Epithelial cell of esophagus (primary cell): ENCODE data around the gene BCL2L15.
A peak's percentile ranks its signal among the peaks of the same experiment; 100 is the strongest.

Source experiments
- DNase-seq: peaks from one replicate; pipeline ENCODE4 v3.0.0; 2010; ENCODE audit warnings: low read depth
- H3K4me3 ChIP-seq: 2 replicates; pipeline ENCODE4 v1.5.1; 2011; ENCODE audit warnings: mild to moderate bottlenecking, low read length, control low read depth
- TF ChIP-seq, protein P1 (sequence below): IDR thresholded peaks from 2 replicates; pipeline ENCODE4 v1.5.1; 2011; ENCODE audit warnings: low read depth, mild to moderate bottlenecking, low read length, control low read depth, inconsistent platforms; ENCODE audit not compliant: insufficient read depth; ENCODE audit errors: missing control alignments

The BCL2L15 gene

DNA sequence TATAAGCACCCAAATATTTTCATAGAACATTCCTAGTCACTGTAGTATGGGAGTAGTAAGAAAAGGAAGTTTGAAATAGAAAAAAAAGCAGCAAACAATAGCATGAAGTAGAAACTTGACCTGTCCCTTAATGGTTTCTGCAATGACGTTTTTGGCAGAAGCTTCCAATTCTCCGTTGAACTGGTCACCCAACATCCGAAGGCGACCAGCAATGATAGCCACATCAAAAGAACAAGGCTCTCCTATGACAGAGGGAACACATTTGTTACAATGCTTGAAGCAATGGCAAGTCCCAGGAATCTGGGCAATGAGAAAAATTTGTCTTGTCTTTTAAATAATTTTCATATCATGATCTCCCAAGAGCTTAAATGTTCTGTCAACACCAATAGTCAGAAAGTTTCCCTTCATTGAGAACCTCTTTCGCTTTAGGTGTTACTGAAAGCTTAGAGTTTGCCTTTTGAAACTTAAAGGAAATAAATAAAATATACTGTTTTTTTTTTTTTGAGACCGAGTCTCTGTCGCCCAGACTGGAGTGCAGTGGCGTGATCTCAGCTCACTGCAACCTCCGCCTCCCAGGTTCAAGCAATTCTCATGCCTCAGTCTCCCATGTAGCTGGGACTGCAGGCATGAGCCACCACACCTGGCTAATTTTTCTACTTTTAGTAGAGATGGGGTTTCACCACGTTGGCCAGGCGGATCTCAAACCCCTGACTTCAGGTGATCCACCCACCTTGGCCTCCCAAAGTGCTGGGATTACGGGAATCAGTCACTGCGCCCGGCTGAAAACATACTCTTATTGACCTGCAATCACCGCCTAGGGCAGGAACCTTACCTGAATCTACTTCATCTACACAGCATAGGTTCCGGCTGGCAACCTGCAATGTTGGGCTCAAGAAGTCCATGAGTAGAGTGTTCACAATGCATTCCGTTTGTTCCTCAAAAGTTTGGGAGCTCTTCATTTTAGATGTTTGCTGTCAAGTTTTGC is 672 bp downstream of the BCL2L15 start:
- DNase-seq, result no peak
- no peak overlapping the region for H3K4me3 ChIP-seq

DNA sequence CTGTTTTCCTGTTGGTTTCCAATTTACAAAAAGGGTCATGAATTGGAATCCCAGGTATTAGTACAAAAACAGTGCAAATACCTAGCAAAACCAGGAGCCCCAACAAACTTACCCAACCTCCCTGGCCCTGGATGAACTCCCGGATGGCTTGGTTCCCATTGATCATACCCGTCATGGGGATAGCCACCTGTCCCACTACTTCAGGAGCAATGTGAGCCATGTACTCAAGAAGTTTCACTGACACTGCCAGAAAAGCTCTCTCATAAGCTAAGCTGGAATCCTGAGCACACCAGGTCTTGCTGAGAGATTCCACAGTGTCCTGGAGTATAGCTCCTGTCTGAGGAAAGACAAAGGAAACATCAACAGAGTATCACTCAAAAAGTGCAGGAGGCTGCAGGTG is 5.7 kb downstream of the BCL2L15 start:
- DNase-seq, result no peak
- TF ChIP-seq, protein P1, sequence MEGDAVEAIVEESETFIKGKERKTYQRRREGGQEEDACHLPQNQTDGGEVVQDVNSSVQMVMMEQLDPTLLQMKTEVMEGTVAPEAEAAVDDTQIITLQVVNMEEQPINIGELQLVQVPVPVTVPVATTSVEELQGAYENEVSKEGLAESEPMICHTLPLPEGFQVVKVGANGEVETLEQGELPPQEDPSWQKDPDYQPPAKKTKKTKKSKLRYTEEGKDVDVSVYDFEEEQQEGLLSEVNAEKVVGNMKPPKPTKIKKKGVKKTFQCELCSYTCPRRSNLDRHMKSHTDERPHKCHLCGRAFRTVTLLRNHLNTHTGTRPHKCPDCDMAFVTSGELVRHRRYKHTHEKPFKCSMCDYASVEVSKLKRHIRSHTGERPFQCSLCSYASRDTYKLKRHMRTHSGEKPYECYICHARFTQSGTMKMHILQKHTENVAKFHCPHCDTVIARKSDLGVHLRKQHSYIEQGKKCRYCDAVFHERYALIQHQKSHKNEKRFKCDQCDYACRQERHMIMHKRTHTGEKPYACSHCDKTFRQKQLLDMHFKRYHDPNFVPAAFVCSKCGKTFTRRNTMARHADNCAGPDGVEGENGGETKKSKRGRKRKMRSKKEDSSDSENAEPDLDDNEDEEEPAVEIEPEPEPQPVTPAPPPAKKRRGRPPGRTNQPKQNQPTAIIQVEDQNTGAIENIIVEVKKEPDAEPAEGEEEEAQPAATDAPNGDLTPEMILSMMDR, result no peak
- no peak overlapping the region for H3K4me3 ChIP-seq

More for the DNA sequence above, 672 bp downstream of the BCL2L15 start:
- TF ChIP-seq, protein P1, result no peak

DNA sequence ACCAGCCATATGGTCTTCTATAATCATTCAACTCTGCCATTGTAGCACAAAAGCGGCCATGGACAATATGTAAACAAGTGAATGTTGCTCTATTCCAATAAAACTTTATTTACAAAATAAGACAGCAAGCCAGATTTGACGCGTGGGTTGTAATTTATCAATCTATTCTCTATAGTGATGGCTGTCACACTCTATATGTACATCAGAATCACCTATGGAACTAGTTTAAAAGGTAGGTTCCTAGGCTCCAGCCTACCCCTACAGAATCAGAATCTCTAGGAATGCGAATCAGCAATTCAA is 7.7 kb downstream of the BCL2L15 start:
- no peak overlapping the region for H3K4me3 ChIP-seq
- DNase-seq, result no peak
- TF ChIP-seq, protein P1, result no peak

DNA sequence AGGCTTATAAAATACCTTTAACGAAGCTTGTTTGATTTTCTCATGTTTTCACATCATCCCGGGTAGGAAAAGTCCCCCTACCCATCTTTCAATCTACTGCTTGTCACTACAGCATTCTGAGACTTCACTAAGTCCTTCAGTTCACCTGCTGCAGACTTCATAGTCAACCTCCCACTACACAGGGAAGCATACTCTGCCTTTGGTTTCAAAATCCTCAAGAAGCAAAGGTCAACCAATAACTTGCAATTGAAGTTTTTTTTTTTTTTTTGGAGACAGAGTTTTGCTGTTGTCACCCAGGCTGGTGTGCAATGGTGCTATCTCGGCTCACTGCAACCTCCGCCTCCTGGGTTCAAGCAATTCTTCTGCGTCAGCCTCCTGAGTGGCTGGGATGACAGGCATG is 11.2 kb downstream of the BCL2L15 start:
- H3K4me3 ChIP-seq, result no peak overlapping the region
- DNase-seq, result no peak
- TF ChIP-seq, protein P1, result no peak

DNA sequence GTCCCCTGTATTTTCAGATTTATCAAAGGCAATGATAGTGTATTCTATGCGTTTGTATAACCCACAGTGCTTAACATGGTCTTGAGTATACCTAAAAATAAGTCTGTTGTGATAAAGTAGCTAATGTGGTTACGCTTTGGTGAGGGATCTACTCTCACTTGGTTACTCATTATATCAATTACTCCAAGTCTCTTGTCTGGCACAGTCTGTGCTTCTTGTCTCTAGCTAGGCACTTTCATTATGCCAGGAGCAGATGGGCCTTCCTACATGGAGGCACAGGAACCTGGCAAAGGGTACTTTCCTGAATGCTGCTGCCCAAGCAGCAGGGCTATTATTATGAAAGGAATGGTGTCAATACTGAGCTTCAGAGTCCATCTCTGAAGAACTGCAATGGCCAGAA is 11.7 kb downstream of the BCL2L15 start:
- no peak for DNase-seq
- TF ChIP-seq, protein P1, result no peak
- H3K4me3 ChIP-seq, result no peak overlapping the region

DNA sequence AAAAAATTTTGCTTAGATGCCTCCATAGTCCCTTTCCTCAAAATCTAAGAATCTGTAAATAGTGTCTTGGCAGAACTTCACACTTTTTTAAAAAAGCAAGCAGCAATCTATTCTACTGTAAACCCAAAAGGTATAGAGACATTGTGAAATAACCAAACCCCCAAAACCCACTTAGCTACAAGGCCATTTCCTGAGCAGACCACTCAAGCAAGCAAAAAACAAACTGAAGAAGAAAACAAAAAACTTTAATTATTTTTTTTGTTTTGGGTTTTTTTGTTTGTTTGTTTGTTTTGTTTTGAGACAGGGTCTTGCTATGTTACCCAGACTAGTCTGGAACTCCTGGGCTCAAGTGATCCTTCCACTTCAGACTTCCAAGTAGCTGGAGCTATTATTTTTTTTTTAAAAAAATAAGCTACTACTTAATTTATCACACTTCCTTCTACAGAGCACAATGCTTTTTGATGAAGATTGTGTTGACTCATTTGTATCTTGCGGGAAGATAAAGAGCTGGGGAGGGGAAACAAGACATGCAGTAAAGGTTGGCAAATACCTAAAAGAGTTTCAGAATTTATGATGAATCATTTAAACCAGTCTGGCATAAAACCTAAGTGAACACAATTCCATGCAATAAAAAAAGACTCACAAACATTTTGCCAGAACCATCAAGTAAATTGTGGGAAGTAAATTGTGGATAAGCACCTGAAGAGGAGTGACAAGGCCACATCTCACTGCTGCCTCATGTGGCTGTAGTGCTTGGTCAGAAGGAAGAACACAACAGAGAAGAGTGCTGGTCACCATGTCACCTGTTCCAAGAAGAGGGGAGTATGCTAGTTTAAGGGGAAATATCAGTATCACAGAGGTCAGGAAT is 13.1 kb downstream of the BCL2L15 start:
- no peak overlapping the region for H3K4me3 ChIP-seq
- peak; percentile 83 for DNase-seq
- TF ChIP-seq, protein P1, result peak; percentile 50
